Uterus (tissue), 4 donors: ENCODE data around the gene MBNL1. TPM values are rescaled to one million over a fixed set of nuclear protein-coding genes. Genes with fewer than 3 reads are reported as not detected.

ENCODE experiments used
- DNase-seq, 2 donors: peaks; one replicate each; pipeline ENCODE4 v3.0.0-alpha.2; 2019 to 2020
- H3K27ac ChIP-seq, 2 donors: fragments of 200-600 bp; sonication (generic); 1 replicate in 1 of 2; 2 replicates in 1 of 2; pipeline ENCODE4 v1.5.1; 2016 to 2018
- H3K27me3 ChIP-seq, 2 donors: fragments of 200-600 bp; sonication (generic); one replicate each; pipeline ENCODE4 v1.5.1; 2018 to 2019; ENCODE audit warnings: control low read depth in 1 of 2
- H3K36me3 ChIP-seq, 2 donors: fragments of 200-600 bp; sonication (generic); one replicate each; pipeline ENCODE4 v1.5.1; 2019; ENCODE audit warnings: control low read depth in 1 of 2
- H3K4me1 ChIP-seq, 2 donors: fragments of 200-600 bp; sonication (generic); one replicate each; pipeline ENCODE4 v1.5.1; 2018 to 2019; ENCODE audit warnings: control low read depth in 1 of 2
- H3K4me3 ChIP-seq, 2 donors: fragments of 200-600 bp; sonication (generic); 1 replicate in 1 of 2; 2 replicates in 1 of 2; pipeline ENCODE4 v1.5.1; 2018 to 2019; ENCODE audit warnings: mild to moderate bottlenecking in 1 of 2
- H3K9me3 ChIP-seq, 2 donors: fragments of 200-600 bp; sonication (generic); one replicate each; pipeline ENCODE4 v1.5.1; 2019; ENCODE audit warnings: control low read depth in 1 of 2
- POLR2A ChIP-seq, 2 donors: fragments of 450-650 bp; IDR thresholded peaks; one replicate each; pipeline ENCODE4 v1.6.1; 2016; ENCODE audit warnings: antibody characterized with exemption in 2 of 2, mild to moderate bottlenecking in 1 of 2, moderate library complexity in 1 of 2
- intact Hi-C: fragments of 100-400 bp; cut with DNase I; formaldehyde crosslinking; loops from one replicate; pipeline ENCODE4 v1.15.1; 2023; ENCODE audit warnings: low total_unique reads
- total RNA-seq, 4 donors: library from RNA; depleted of rRNA in 3 of 4; stranded (reverse); fragments of >200 nt in 3 of 4; gene quantifications; one replicate each; pipeline versions ENCODE4 v1.1.0 to v1.2.4, GENCODE V29; 2014 to 2023
- TF ChIP-seq, protein P1 (sequence below), 4 experiments: fragments of 200-600 bp in 2 of 4; fragments of 450-650 bp in 2 of 4; sonication (generic) in 2 of 4; IDR thresholded peaks; one replicate each; pipeline ENCODE4 v1.5.1; 2016 to 2019; ENCODE audit warnings: antibody characterized with exemption in 4 of 4, mild to moderate bottlenecking in 2 of 4, moderate library complexity in 1 of 4
- donor health status: DM: yes; HTN: yes; CAD: no.

MBNL1 gene
- total RNA-seq, 4 donors from 2014 or later: 219 to 470 (median 243) TPM

DNA sequence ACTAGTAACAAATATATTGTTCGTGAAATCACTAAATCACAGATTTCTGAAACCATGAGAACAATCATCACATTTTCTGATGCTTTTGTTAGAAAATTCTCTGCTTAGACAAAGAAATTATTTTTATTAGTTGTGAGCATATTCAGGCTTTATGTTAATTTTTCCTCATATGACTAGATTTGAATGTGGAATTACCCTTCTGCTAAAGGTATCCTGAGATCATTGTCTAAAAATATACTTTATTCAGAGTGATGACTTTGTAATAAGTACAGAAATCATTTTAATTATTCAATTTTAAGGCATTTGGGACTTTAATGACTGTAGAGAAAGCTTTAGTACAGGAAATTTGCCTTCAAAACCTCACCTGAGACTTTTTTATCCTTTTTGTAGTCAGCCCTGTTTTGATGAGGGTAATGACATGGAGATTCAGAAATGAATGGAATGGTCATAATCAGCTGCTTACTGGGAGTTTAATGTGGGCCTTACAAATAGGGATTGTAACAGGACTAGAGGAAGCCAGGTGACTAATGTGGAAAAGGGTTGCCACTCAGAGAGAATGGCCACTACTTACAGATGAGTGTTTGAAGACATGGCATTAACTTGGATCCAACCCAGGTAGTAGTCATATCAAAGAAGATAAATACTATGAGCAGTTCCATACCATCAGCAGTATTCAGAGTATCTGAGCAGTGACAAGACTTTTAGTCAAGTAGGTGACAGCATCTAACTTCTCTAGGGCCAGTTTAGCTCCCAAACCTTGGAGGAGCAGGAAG, 148.3 kb downstream of the MBNL1 start:
- Histone ChIP-seq H3K4me3 (no peak overlapping the region), H3K4me1 (no peaks in the 10 kb centered on the region), H3K9me3 (no peaks in the 10 kb centered on the region), H3K27ac (no peak overlapping the region), H3K36me3 (no peaks in the 10 kb centered on the region), H3K27me3 (no peaks in the 10 kb centered on the region)
- DNase-seq: no peak
- TF ChIP-seq, protein P1, sequence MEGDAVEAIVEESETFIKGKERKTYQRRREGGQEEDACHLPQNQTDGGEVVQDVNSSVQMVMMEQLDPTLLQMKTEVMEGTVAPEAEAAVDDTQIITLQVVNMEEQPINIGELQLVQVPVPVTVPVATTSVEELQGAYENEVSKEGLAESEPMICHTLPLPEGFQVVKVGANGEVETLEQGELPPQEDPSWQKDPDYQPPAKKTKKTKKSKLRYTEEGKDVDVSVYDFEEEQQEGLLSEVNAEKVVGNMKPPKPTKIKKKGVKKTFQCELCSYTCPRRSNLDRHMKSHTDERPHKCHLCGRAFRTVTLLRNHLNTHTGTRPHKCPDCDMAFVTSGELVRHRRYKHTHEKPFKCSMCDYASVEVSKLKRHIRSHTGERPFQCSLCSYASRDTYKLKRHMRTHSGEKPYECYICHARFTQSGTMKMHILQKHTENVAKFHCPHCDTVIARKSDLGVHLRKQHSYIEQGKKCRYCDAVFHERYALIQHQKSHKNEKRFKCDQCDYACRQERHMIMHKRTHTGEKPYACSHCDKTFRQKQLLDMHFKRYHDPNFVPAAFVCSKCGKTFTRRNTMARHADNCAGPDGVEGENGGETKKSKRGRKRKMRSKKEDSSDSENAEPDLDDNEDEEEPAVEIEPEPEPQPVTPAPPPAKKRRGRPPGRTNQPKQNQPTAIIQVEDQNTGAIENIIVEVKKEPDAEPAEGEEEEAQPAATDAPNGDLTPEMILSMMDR (IDR thresholded peaks at IDR 0.05): no peak
- TF ChIP-seq POLR2A (IDR thresholded peaks at IDR 0.05): no peak
- intact Hi-C loops: no loop called here

DNA sequence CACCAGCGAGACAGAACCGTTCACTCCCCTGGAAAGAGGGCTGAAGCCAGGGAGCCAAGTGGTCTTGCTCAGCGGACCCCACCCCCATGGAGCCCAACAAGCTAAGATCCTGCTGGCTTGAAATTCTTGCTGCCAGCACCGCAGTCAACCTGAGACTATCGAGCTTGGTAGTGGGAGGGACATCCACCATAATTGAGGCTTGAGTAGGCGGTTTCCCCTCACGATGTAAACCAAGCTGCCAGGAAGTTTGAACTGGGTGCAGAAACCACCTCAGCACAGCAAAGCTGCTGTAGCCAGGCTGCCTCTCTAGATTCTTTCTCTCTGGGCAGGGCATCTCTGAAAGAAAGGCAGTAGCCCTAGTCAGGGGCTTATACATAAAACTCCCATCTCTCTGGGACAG, 151.0 kb downstream of the MBNL1 start:
- H3K27me3 ChIP-seq: no peaks in the 10 kb centered on the region
- H3K4me1 ChIP-seq: no peaks in the 10 kb centered on the region
- no peaks in the 10 kb centered on the region for H3K36me3 ChIP-seq
- intact Hi-C loops: no loop called here
- H3K4me3 ChIP-seq: no peak overlapping the region
- H3K27ac ChIP-seq: no peak overlapping the region
- DNase-seq: no peak
- no peaks in the 10 kb centered on the region for H3K9me3 ChIP-seq
- TF ChIP-seq, protein P1 (IDR thresholded peaks at IDR 0.05): no peak
- no peak for TF ChIP-seq POLR2A (IDR thresholded peaks at IDR 0.05)

DNA sequence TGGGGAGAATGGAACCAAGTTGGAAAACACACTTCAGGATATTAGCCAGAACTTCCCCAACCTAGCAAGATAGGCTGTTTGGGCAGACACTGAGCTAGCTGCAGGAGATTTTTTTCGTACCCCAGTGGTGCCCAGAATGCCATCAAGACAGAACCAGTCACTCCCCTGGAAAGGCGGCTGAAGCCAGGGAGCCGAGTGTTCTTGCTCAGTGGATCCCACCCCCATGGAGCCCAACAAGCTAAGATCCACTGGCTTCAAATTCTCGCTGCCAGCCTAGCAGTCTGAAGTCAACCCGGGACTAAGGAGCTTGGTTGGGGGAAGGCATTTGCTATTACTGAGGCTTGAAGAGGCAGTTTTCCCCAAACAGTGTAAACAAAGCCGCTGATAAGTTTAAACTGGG, 152.4 kb downstream of the MBNL1 start:
- H3K27ac ChIP-seq: peak overlapping the region in 1 of 2 donors; percentile 22
- no peak overlapping the region for H3K4me3 ChIP-seq
- DNase-seq: no peak
- TF ChIP-seq POLR2A (IDR thresholded peaks at IDR 0.05): no peak
- TF ChIP-seq, protein P1 (IDR thresholded peaks at IDR 0.05): no peak
- no peaks in the 10 kb centered on the region for H3K9me3 ChIP-seq
- H3K36me3 ChIP-seq: no peaks in the 10 kb centered on the region
- intact Hi-C loops: no loop called here
- H3K4me1 ChIP-seq: no peaks in the 10 kb centered on the region
- H3K27me3 ChIP-seq: no peaks in the 10 kb centered on the region

DNA sequence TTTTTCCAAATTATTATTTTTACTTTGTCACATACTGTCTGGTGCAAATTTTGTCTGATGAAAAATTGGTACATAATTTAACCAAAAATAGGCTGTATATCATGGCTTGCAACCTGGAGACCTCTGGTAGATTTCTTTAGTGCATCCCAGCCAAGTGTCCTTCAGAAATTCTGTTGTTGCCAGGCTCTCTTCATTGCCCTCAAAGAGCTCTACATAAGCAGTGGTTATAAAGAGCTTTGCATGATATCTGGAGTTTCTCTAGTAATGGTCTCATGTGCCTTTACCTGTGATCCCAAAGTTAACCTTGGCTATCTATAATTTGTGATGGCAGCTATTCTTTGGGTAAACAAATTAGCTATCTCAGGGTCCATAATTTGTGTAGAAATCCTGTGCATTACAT, 157.7 kb downstream of the MBNL1 start:
- Histone ChIP-seq H3K4me3 (no peak overlapping the region), H3K27ac (peak overlapping the region; percentile 30 to 41), H3K36me3 (no peaks in the 10 kb centered on the region), H3K27me3 (no peaks in the 10 kb centered on the region), H3K9me3 (no peaks in the 10 kb centered on the region), H3K4me1 (no peaks in the 10 kb centered on the region)
- TF ChIP-seq, protein P1 (IDR thresholded peaks at IDR 0.05): no peak
- TF ChIP-seq POLR2A (IDR thresholded peaks at IDR 0.05): no peak
- DNase-seq: no peak
- intact Hi-C loops: no loop called here

DNA sequence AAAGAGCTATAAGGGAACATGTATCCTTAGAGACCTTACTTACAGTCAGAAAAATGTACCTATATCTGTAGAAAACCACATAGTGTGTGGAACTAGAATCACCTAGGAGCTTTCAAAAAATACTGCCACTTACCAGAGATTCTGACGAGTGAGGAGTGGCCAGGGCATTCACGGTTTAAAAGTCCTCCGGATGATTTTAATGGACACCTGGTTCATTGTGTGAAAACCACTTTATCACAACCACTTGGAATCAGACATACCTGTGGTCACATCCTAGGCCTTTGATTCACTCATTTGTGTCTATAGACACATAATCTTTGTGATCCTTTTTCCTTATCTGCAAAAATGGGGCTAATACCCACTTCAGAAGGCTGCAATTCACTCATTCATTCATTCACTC, 159.8 kb downstream of the MBNL1 start:
- Histone ChIP-seq H3K9me3 (no peaks in the 10 kb centered on the region), H3K27ac (peak overlapping the region; percentile 14 to 40), H3K27me3 (no peaks in the 10 kb centered on the region), H3K4me3 (no peak overlapping the region), H3K4me1 (no peaks in the 10 kb centered on the region), H3K36me3 (no peaks in the 10 kb centered on the region)
- TF ChIP-seq, protein P1 (IDR thresholded peaks at IDR 0.05): no peak
- TF ChIP-seq POLR2A (IDR thresholded peaks at IDR 0.05): no peak
- intact Hi-C loops: no loop called here
- no peak for DNase-seq
